ENCODE data around the gene SERTAD1.

SERTAD1 gene

GRCh38 chr19:40376286-40376862 lies 49.4 kb downstream of the SERTAD1 start:
- no peaks in the 10 kb centered on the region for H3K4me1 ChIP-seq (ENCODE audit: control insufficient read depth, insufficient read depth, low read length)
- no peak overlapping the region for H3K9ac ChIP-seq (ENCODE audit: low read depth, low read length)
- H3K36me3 ChIP-seq (ENCODE audit: control insufficient read depth, insufficient read depth, low read length) = peaks cover 36% of the 10 kb centered on the region
- no peaks in the 10 kb centered on the region for H3K9me3 ChIP-seq (ENCODE audit: control insufficient read depth, insufficient read depth, low read length)
- no peaks in the 10 kb centered on the region for H3K27me3 ChIP-seq (ENCODE audit: control insufficient read depth, insufficient read depth, low read length)
- H3K4me3 ChIP-seq (ENCODE audit: low read depth, low read length) = no peak overlapping the region

GRCh38 chr19:40374084-40374483 lies 51.7 kb downstream of the SERTAD1 start:
- Histone ChIP-seq H3K4me3 (ENCODE audit: low read depth, low read length) (no peak overlapping the region), H3K4me1 (ENCODE audit: control insufficient read depth, insufficient read depth, low read length) (no peaks in the 10 kb centered on the region), H3K9ac (ENCODE audit: low read depth, low read length) (no peak overlapping the region), H3K27me3 (ENCODE audit: control insufficient read depth, insufficient read depth, low read length) (no peaks in the 10 kb centered on the region), H3K36me3 (ENCODE audit: control insufficient read depth, insufficient read depth, low read length) (peaks cover 43% of the 10 kb centered on the region), H3K9me3 (ENCODE audit: control insufficient read depth, insufficient read depth, low read length) (no peaks in the 10 kb centered on the region)

GRCh38 chr19:40371802-40372122 lies 54.0 kb downstream of the SERTAD1 start:
- no peaks in the 10 kb centered on the region for H3K27me3 ChIP-seq (ENCODE audit: control insufficient read depth, insufficient read depth, low read length)
- peaks cover 35% of the 10 kb centered on the region for H3K36me3 ChIP-seq (ENCODE audit: control insufficient read depth, insufficient read depth, low read length)
- H3K4me1 ChIP-seq (ENCODE audit: control insufficient read depth, insufficient read depth, low read length) = no peaks in the 10 kb centered on the region
- no peak overlapping the region for H3K4me3 ChIP-seq (ENCODE audit: low read depth, low read length)
- no peaks in the 10 kb centered on the region for H3K9me3 ChIP-seq (ENCODE audit: control insufficient read depth, insufficient read depth, low read length)
- no peak overlapping the region for H3K9ac ChIP-seq (ENCODE audit: low read depth, low read length)
